NCI-H187 treated with DMSO at 0.1 percent for 48 hours (cell line): ENCODE measurements around the gene LRBA.
"Not testable (repeated sequence)": the region's sequence is repeated elsewhere in the genome, so short reads cannot be mapped to it uniquely, and the experiment has no call there.

Source experiments
- DNase-seq: peaks from one replicate; lab custom pipeline; 2025; lab: John Stamatoyannopoulos, UW

Gene LRBA

DNA sequence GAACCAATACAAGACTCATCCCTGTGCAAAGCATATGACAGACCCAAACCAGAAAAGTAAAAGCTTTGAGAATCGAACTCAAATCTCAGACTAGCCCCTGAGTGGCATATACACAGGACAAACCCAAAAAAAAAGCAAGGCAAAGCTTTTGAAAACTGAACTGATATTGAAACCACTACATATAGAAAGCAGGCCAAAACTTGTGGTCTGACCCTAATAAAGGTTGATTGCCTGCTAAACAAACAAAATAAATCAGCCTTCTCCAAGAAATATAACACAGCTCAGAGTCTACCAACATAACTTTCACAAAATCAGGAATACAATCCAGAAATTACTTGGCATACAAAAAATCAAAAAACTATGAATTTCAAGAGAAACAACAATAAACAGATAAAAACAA is 40.3 kb downstream of the LRBA start:
- DNase-seq = no peak

DNA sequence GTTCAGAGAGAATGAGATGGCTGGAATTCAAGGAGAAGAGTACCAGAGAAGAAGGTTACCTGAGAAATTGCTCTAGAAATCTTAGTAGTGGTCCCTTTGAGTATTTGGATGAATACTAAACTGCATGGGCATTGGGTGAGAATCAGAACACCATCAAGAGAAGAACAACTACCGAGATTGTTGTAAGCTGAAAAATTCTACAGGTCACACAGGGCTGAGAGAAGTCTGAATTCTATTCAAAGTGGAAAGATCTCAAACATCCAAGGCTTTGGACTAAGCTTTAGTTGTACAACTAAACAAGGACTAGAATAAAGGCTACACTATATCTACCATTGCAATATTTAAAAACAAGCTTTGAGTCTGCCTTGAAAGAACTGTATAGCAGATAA is 40.8 kb downstream of the LRBA start:
- DNase-seq = no peak

DNA sequence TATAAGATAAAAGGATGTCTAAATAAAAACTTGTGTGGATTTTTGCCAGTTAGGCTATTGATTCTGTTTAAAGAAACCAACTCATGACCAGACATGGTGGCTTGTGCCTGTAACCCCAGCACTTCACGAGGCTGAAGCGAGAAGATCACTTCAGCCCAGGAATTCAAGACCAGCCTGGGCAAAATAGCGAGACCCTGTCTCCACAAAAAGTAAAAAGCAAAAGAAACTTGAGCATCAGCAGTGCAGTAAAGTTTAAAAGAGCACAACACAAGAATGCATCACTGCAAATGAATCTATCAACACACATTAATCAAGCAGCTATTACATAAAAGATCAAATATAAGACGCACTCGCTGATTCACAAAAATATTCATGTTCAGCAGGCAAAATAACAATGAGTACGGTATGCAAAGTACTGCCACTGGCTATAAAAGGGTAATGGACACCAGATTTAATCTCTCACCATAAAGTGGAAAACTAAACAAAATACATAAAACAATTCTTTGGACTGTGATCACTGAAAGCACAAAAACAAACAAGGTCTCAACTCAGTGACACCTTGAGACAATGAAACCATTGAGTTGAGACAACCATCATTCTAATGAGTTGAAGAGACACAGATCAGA is 41.3 kb downstream of the LRBA start:
- no peak for DNase-seq

DNA sequence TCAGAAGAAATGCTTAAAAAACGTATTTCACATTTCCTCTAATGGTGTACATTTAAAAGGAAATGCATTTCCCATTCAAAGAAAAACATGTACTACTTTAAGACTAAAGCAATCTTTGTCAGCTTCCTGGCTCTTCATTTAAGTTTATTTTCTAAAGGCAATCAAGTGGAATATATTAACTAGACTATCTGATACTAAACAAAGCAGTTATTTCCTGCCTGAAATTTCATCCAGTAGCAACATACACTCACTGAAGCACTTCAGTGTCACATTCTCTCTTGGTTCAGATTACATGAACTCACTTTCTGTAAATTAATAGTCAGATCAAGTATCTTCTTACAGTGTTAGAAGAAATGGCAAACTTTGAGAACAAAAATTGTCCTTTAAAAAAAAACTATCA is 42.5 kb downstream of the LRBA start:
- DNase-seq = no peak

DNA sequence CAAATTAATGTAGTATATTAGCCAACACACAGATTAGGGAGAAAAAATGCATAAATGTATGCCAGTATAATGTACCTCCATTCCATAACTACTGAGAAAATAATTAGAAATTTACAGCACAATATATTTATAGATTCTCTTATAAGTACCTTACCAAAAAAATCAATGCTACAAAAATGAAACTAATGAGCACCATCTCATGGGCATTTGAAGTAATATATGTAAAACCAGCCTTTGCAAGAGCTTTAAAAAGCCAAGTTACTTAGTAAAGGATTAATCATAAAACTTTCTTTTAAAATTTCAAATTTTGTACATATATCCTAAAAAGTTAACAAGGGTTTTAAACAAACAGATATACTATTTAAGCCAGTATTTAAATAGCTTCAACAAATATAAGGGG is 43.2 kb downstream of the LRBA start:
- no peak for DNase-seq

DNA sequence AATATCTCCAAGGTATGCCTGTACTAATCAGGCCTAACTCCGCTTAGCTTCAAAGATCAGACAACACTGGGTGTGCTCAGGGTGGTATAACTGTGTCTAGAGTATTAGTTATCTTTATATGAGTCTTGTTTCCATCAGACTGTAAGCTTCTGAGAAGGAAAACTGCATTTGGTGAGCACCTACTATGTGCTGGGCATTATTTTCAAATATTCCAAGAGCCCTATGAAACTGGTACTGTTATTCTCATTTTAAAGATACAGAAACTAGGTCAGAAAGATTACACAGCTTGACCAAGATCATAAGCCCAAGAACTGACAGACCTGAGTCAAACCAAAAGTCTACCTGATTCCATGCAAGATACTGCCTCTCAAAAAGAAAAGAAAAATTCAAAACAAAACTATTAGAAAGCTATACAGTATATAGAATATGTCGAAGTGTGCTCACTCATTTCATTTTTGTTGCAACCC is 44.4 kb downstream of the LRBA start:
- no peak for DNase-seq

DNA sequence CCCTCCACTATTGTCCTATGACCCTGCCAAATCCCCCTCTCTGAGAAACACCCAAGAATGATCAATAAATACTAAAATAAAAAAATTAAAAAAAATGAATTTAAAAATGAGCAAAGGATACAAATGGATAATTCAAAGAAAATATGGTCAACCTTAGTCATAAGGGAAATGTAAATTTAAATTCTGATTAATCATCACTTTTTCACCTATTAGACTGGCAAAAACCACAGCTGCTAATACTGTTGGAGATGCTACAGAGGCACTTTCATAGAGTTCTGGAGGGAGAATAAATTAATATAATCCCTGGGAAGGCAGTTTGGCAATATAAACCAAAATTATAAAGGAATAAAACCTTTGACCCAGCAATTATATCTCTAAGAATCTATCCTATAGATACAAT is 50.3 kb downstream of the LRBA start:
- no peak for DNase-seq

DNA sequence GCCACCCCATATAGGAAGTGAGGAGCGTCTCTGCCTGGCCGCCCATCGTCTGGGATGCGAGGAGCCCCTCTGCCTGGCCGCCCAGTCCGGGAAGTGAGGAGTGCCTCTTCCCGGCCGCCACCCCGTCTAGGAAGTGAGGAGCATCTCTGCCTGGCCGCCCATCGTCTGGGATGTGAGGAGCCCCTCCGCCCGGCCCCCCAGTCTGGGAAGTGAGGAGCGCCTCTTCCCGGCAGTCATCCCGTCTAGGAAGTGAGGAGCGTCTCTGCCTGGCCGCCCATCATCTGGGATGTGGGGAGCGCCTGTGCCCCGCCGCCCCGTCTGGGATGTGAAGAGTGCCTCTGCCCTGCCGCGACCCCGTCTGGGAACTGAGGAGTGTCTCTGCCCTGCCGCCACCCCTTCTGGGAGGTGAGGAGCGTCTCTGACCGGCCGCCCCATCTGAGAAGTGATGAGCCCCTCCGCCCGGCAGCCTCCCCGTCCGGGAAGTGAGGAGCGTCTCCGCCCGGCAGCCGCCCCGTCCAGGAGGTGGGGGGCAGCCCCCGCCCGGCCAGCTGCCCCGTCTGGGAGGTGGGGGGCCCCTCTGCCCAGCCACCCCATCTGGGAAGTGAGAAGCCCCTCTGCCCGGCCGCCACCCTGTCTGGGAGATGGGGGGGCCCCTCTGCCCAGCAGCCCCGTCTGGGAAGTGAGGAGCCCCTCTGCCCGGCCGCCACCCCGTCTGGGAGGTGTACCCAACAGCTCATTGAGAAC is 51.3 kb downstream of the LRBA start:
- not testable (repeated sequence) for DNase-seq

DNA sequence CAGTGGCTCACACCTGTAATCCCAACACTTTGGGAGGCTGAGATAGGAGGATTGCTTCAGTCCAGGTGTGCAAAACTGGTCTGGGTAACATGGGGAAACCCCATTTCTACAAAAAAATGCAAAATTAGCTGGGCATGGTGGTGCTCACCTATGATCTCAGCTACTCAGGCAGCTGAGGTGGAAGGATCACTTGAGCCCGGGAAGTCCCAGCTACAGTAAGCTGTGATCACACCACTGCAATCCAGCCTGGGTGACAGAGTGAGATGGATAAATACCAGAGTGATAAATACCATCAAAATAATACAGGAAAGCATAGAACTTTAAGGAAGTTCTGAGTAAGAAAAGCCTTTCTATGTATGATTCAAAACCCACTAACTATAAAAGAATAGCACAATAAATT is 52.8 kb downstream of the LRBA start:
- no peak for DNase-seq

DNA sequence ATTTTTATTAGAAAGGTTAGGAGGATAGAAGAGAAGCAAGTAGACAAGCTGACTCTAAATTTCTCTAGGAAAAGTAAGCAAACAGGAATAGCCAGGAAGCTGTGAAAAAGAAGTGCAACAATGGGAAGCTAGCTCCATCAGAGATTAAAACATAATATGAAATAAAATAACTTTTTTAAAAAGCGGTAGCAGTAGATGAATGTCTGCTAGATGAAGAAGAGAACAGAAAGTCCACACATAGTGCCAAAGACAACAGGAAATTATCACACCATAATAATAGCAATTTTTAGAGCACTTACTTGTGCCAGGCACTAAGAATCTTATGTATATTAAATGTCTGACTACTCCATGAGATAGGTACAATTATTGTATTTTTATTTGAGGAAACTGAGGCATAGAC is 53.5 kb downstream of the LRBA start:
- no peak for DNase-seq

DNA sequence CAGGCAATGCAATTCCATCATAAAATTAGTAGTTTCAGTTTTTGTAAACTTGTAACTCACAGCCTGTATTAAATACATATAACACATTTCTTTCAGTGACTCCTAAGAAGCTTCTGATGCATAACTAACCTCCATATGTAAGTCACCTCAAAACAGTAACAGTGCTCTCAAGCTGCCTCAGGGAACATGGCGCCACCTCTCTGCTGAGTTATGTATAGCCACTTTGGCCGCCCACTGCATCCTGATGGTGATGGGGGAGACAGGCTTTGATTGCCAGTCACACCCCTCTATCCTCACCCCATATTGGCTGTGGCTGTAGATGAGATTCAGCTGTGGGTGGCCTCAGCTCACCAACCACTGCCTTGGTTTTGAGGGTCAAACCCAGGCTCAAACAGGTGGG is 54.3 kb downstream of the LRBA start:
- DNase-seq = no peak

DNA sequence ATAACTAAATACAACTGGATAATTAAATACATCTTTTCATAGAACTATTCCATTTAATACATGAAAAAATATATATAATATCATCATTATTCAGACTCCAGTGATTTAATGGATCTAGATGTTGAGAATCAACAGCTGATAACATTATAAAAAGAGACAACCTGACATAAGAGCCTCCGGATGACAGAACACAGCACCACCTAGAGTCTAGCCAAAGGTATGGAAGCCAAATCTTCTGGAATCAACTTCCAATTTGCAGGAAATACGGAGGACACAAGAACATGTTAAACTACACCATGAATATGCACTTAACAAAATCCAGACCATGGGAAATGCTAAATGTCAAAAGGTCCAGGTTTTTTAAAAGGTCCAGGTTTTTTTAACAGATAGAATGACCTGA is 55.0 kb downstream of the LRBA start:
- no peak for DNase-seq

DNA sequence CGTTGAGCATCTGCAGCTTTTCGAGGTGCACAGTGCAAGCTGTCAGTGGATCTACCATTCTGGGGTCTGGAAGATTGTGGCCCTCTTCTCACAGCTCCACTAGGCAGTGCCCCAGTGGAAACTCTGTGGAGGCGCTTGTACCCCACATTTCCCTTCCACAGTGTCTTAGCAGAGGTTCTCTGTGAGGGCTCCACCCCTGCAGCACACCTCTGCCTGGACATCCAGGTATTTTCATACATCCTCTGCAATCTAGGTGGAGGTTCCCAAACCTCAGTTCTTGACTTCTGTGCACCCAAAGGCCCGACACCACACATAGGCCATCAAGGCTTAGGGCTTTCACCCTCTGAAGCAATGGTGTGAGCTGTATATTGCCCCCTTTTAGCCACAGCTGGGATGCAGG is 57.1 kb downstream of the LRBA start:
- not testable (repeated sequence) for DNase-seq

DNA sequence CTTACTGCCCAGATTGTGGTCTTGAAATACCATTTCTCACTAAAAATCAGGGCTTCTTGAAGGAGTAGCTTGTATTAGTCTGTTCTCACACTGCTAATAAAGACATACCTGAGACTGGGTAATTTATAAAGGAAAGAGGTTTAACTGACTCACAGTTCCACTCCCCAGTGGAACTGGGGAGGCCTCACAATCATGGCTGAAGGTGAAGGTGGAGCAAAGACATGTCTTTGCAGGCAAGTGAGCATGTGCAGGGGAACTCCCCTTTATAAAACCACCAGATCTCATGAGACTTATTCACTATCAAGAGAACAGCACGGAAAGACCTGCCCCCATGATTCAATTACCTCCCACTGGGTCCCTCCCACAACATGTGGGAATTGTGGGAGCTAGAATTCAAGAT is 58.0 kb downstream of the LRBA start:
- DNase-seq = not testable (repeated sequence)

DNA sequence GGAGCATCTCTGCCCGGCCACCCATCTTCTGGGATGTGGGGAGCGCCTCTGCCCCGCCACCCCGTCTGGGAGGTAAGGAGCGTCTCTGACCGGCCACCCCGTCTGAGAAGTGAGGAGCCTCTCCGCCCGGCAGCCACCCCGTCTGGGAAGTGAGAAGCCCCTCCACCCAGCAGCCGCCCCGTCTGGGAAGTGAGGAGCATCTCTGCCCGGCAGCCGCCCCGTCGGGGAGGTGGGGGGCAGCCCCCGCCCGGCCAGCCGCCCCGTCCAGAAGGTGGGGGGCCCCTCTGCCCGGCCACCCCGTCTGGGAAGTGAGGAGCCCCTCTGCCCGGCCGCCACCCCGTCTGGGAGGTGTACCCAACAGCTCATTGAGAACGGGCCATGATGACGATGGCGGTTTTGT is 61.2 kb downstream of the LRBA start:
- DNase-seq = not testable (repeated sequence)

DNA sequence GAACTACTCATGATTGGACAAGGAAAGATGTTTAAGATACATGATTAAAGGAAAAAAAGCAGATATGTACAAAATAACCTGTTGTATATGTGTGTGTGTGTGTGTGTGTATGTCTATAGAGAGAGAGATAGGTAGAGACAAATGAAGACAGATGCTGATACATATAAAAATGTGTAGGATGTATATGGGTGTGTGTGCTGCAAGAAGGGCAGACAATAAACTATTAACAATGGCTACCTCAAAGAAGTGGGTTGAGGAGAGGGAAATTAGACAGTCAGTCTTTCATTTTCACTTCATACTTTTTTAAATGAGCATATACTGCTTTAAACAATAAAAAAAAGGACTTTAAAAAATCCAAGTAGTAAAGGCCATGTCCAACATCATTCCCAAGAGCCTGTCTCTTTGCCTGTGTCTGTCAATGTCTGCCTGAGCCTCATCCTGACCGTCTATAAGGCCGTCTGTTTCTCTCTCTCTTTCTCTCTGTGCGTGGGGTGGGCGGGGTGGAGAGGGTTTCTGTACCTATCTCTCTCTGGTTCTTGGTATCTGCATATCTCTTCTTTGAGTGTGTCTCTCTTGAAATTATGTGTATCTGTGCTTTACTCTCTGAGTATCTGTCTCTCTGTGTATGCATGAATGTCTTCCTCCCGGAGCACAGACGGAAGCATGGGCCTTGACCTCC is 62.8 kb downstream of the LRBA start:
- DNase-seq = no peak

DNA sequence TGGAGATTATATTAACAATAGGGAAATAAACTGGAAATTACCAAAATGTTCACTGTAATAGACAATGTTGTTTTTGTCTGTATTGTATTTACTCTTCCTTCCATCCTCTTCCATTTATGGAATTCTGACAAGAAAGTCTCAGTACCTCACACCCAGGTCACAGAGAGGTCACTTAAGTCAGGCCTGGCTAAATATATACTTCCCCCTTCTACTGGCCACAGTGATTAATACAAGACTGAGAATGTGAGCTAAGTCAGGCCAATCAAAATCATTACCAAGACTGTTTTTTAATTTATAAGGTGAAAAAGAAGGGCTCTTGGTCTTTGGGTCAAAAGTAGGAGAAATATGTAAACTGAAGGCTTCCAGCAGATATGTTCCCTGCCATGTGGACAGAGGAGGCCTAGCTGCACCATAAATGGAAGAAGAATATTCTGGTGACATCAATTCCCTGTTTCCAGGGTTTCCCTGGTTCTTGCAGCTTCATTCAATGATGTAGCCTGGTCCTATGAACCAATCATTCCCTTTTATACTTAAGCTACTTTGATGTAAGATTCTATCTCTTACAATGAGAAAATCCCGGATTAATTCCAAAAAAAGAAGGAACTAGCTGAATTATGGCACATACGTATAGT is 64.3 kb downstream of the LRBA start:
- DNase-seq = no peak

DNA sequence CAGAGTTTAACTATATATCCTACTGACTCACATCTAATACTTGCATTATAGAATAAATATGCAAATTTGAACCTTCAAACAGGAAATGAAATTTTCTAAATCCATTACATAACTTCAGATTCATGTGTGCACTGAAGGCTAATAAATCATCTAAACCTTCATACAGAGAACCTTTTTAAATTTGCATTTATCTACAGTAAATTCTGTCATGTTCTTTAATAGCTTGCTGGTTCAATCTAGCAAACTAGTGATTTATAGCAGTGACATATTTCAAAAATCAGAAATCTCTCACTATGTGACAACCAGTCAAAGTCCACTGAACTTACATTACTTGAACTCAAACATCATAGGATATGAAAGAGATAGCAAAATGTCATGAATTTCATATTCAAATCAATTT is 65.1 kb downstream of the LRBA start:
- no peak for DNase-seq

DNA sequence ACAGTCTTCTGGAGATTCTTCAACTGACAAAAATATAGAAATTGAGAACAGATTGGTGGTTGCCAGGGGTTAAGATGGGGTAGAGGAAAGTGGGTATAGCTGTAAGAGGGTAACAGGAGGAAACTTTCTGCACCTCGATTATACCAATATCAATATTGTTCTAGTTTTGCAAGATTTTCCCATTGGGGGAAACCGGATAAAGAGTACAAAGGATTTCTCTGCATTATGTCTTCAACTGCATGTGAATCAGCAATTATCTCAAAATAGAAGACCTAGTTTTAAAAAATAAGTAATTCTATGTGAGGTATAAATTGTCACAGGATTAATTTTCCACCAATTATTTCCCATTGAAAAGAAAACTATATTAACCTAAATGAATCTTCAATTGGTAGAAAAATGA is 65.7 kb downstream of the LRBA start:
- no peak for DNase-seq

DNA sequence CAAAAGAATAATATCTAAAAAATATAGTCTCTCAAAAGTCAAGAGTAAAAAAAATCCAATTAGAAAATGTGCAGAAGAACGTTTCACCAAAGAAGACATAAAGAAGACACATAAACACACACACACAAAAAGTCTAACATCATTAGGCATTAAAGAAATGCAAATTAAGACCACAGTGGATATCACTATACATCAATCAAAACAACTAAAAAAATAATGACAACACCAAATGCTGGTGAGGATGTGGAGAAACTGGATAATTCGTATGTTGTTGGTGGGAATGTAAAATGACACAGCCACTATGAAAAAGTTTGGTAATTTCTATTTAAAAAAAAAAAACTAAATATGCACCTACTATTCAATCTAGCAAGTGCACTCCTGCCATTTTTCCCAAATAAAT is 66.4 kb downstream of the LRBA start:
- DNase-seq = no peak

DNA sequence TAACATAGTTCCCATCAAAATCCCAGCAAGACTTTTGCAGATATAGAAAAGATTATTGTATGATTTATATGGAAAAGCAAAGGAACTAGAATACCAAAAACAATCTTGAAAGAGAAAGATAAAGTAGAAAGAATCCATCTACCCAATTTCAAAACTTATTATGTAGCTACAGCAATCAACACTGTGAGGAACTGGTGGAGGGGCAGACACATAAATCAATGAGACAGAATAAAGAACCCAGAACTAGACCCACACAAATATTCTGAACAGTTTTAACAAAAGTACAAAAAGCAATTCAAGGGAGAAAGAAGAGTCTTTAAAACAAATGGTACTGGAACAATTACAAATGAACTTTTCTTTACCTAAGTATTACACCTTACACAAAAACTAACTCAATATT is 67.0 kb downstream of the LRBA start:
- DNase-seq = no peak

DNA sequence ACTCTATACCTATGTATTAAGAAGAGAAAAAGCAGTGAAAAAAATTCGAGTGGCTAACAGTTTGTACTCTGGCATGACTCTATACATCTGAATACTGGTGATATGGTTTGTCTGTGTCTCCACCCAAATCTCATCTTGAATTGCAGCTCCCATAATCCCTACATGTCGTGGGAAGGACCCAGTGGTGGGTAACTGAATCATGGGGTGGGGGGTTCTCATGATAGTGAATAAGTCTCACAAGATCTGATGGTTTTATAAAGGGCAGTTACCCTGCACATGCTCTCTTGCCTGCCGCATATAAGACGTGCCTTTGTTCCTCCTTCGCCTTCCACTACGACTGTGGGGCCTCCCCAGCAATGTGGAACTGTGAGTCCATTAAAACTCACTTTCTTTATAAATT is 70.4 kb downstream of the LRBA start:
- no peak for DNase-seq

DNA sequence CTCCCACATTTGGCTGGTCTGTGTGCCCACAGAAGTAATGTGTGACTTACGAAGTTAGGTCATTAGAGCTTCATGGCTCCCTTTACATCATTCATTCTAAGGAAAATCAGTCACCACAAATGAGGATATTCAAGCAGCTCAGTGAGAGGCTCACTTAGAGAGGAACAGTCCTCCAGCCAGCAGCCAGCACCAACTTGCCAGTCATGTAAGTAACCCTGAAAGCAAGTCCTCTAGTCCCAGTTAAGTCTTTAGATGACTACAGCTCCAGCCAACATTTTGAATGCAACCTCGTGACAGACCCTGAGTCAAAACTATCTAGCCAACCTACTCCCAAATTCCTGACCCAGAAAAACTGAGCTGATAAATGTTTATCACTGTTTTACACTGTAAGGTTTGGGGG is 71.3 kb downstream of the LRBA start:
- no peak for DNase-seq
